Measurements from ENCODE around the gene SOCS6. TPM values are rescaled to one million over a fixed set of nuclear protein-coding genes. Genes with fewer than 3 reads are reported as not detected.

The SOCS6 gene
- total RNA-seq, 4 donors from 2014 or later: 21.5 to 25.3 (median 23.6) TPM

DNA sequence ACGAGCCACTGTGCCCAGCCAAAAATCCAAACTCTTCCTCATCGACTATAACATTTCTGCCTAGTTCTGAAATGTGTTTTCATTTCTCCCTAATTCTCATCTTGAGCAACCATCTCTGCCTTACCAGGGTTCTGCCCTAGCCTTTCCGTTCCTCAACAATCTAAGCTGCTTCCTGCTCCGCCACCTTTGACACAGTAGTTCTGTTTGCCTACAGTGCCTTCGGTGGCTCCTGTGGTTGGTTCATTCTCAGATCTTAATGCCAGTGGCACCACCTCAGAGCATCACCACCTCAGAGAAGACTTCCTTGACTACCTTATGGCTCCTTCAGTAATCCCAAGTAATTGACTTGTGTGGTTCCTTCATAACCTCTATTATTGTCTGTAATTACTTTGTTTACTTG is 3.8 kb downstream of the SOCS6 start:
- 56 to 76% methylated on average over 3 to 5 of the region's 5 CpGs for WGBS, 2 donors (ENCODE audit: low coverage in 1 of 2)
- no peaks in the 10 kb centered on the region for H3K36me3 ChIP-seq
- no peaks in the 10 kb centered on the region for H3K27me3 ChIP-seq
- H3K27ac ChIP-seq: no peak overlapping the region
- no peaks in the 10 kb centered on the region for H3K9me3 ChIP-seq
- ATAC-seq: no peak
- peaks cover 8 to 81% (median 14%) of the 10 kb centered on the region in 3 donors for H3K4me1 ChIP-seq
- no peak overlapping the region for H3K4me3 ChIP-seq
- TF ChIP-seq EP300 (IDR thresholded peaks at IDR 0.05): no peak
- TF ChIP-seq, protein P1, sequence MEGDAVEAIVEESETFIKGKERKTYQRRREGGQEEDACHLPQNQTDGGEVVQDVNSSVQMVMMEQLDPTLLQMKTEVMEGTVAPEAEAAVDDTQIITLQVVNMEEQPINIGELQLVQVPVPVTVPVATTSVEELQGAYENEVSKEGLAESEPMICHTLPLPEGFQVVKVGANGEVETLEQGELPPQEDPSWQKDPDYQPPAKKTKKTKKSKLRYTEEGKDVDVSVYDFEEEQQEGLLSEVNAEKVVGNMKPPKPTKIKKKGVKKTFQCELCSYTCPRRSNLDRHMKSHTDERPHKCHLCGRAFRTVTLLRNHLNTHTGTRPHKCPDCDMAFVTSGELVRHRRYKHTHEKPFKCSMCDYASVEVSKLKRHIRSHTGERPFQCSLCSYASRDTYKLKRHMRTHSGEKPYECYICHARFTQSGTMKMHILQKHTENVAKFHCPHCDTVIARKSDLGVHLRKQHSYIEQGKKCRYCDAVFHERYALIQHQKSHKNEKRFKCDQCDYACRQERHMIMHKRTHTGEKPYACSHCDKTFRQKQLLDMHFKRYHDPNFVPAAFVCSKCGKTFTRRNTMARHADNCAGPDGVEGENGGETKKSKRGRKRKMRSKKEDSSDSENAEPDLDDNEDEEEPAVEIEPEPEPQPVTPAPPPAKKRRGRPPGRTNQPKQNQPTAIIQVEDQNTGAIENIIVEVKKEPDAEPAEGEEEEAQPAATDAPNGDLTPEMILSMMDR (IDR thresholded peaks at IDR 0.05): no peak

DNA sequence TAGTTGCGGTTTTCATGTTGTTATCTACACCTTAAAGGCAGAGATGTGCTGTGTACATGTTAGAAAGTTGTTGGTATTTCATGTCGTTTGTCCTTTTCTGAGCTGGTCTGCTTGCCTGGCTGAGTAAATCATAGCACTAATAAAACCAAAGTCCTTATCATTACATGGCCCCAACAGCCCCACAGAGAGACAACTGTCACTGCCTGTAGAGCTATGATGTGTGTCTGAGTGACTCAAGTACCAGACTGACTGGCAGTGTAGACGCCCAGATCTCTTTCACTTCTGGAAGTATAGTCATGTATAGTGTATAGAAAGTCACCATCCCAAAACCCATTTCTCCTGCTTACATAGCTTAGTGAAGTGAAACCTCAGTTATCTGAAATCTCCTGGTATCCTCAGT is 4.3 kb downstream of the SOCS6 start:
- Histone ChIP-seq H3K27ac (no peak overlapping the region), H3K27me3 (no peaks in the 10 kb centered on the region), H3K4me3 (no peak overlapping the region), H3K4me1 (peaks cover 8 to 83% (median 14%) of the 10 kb centered on the region in 3 donors), H3K9me3 (no peaks in the 10 kb centered on the region), H3K36me3 (no peaks in the 10 kb centered on the region)
- 72 to 100% methylated on average over 2 to 3 of the region's 3 CpGs for WGBS, 2 donors (ENCODE audit: low coverage in 1 of 2)
- TF ChIP-seq POLR2AphosphoS5 (IDR thresholded peaks at IDR 0.05) (no peak), EP300 (IDR thresholded peaks at IDR 0.05) (no peak), POLR2A (IDR thresholded peaks at IDR 0.05) (no peak)
- TF ChIP-seq, protein P1 (IDR thresholded peaks at IDR 0.05): no peak
- no peak for ATAC-seq

DNA sequence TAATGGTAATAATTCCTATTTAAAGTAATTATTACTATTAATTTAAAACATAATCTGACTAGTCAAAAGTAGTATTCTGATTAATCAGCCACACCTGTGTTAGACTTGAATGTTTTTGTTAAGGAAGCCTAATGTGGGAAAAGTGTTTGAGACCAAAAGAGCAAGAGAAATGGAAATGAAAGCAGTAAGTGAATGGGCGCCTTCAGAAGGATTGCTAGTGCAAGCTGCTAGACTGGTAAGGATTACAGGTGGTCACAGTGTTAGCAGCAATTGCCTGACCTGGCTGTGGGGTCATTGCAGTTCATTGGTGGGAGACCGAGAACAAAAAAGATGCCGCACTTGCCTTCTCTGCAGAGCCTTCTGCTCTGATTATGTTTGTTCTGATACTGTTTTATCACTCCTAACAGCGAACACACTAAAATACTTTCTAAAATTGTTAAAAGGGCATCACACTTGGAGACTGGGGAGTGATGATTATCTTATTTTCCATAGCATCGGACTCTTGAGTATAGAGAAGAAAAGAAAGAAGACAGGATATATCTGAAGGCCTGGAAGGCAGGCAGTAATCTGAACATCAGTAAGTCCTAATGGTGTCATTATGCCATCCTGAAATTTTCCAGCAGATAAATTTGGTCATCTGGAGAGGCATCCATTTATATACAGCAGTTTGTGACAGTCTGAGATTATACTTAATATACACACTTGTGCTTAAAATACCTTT is 5.8 kb downstream of the SOCS6 start:
- 79 to 94% methylated on average over 4 to 5 of the region's 5 CpGs for WGBS, 2 donors (ENCODE audit: low coverage in 1 of 2)
- peaks cover 8 to 95% (median 14%) of the 10 kb centered on the region in 3 donors for H3K4me1 ChIP-seq

DNA sequence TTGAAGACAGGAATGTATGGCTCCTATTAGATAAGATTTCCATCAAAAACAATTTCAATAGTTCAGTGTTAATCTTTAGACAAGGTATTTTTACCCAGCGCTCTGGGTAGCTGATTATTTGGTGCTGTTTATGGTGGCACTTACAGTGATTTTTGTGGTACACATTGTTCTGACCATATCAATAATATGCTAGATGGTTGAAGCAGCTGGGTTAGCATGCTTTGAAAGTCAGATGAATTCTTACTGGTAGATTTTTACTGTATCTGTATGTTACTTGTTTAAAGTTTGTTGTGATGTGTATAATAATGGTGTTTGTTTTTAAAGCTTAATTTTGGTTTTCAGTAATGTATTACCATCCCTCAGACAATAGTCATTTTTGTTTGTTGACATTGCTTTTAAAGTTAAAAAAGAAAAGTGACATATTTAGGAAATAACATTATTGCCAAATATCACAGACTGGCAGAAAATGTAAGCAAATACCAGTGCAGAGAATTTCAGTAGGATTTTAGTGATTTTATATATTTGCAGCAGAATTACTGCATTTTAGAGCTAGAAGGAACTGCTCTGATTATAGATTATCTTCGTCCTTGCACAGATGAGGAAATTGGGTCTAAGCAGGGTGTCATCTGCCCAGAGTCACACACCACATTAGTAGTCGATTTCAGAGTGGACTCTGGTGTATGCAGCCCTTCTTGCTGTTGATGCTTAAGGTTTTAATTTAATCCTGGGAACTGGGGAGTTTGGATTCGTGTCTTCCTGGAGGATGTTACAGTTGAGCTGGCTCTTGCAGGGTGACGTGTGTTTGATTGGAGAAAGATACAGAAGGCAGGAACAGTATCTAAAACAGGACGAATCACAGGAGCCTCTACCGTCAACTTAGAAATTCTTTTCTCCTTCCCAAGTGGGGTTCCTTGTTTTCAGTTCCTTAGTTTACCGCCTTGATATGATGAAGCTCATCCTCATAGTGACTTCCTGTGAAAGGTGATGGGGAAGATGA is 6.6 kb downstream of the SOCS6 start:
- no peaks in the 10 kb centered on the region for H3K9me3 ChIP-seq
- no peak overlapping the region for H3K4me3 ChIP-seq
- H3K4me1 ChIP-seq: peaks cover 4 to 90% (median 12%) of the 10 kb centered on the region in 3 donors
- 50 to 55% methylated on average over 8 of the region's 8 CpGs for WGBS, 2 donors (ENCODE audit: low coverage in 1 of 2)
- TF ChIP-seq, protein P1 (IDR thresholded peaks at IDR 0.05): no peak
- TF ChIP-seq POLR2AphosphoS5 (IDR thresholded peaks at IDR 0.05) (no peak), EP300 (IDR thresholded peaks at IDR 0.05) (no peak), POLR2A (IDR thresholded peaks at IDR 0.05) (no peak)
- H3K36me3 ChIP-seq: no peaks in the 10 kb centered on the region
- ATAC-seq: no peak
- no peak overlapping the region for H3K27ac ChIP-seq
- H3K27me3 ChIP-seq: no peaks in the 10 kb centered on the region

More for the DNA sequence above, 5.8 kb downstream of the SOCS6 start:
- H3K9me3 ChIP-seq: no peaks in the 10 kb centered on the region
- no peak overlapping the region for H3K27ac ChIP-seq
- no peaks in the 10 kb centered on the region for H3K27me3 ChIP-seq
- no peaks in the 10 kb centered on the region for H3K36me3 ChIP-seq
- no peak for ATAC-seq
- no peak overlapping the region for H3K4me3 ChIP-seq
- TF ChIP-seq, protein P1 (IDR thresholded peaks at IDR 0.05): no peak
- TF ChIP-seq POLR2A (IDR thresholded peaks at IDR 0.05) (no peak), POLR2AphosphoS5 (IDR thresholded peaks at IDR 0.05) (no peak), EP300 (IDR thresholded peaks at IDR 0.05) (no peak)

All from gastroesophageal sphincter (tissue), 4 donors.